Measurements from ENCODE around the gene TBR1. TPM values are rescaled to one million over a fixed set of nuclear protein-coding genes. Genes with fewer than 3 reads are reported as not detected.

The TBR1 gene
- total and polyA plus RNA-seq, 10 of the 15 experiments (the other 5 are each of a cell fraction or from before 2014, with no cell fraction given), result 0.01 TPM; not detected in 9

- TF ChIP-seq, protein P1, sequence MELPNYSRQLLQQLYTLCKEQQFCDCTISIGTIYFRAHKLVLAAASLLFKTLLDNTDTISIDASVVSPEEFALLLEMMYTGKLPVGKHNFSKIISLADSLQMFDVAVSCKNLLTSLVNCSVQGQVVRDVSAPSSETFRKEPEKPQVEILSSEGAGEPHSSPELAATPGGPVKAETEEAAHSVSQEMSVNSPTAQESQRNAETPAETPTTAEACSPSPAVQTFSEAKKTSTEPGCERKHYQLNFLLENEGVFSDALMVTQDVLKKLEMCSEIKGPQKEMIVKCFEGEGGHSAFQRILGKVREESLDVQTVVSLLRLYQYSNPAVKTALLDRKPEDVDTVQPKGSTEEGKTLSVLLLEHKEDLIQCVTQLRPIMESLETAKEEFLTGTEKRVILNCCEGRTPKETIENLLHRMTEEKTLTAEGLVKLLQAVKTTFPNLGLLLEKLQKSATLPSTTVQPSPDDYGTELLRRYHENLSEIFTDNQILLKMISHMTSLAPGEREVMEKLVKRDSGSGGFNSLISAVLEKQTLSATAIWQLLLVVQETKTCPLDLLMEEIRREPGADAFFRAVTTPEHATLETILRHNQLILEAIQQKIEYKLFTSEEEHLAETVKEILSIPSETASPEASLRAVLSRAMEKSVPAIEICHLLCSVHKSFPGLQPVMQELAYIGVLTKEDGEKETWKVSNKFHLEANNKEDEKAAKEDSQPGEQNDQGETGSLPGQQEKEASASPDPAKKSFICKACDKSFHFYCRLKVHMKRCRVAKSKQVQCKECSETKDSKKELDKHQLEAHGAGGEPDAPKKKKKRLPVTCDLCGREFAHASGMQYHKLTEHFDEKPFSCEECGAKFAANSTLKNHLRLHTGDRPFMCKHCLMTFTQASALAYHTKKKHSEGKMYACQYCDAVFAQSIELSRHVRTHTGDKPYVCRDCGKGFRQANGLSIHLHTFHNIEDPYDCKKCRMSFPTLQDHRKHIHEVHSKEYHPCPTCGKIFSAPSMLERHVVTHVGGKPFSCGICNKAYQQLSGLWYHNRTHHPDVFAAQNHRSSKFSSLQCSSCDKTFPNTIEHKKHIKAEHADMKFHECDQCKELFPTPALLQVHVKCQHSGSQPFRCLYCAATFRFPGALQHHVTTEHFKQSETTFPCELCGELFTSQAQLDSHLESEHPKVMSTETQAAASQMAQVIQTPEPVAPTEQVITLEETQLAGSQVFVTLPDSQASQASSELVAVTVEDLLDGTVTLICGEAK (IDR thresholded peaks at IDR 0.05; ENCODE audit: borderline replicate concordance), result no peak
- TF ChIP-seq HDAC2 (IDR thresholded peaks at IDR 0.05), result no peak
- TF ChIP-seq NFYA (IDR thresholded peaks at IDR 0.05; ENCODE audit: borderline replicate concordance, low read depth, low read length), result no peak
- TF ChIP-seq ZNF622 (IDR thresholded peaks at IDR 0.05), result no peak
- TF ChIP-seq HCFC1 (IDR thresholded peaks at IDR 0.05; ENCODE audit: low read length), result no peak
- no peak for TF ChIP-seq MYB (IDR thresholded peaks at IDR 0.05; ENCODE audit: borderline replicate concordance, low read depth, low read length)
- no peak for TF ChIP-seq SREBF2 (IDR thresholded peaks at IDR 0.05; ENCODE audit: low read length)
Measured at GRCh38 chr2:161436411-161436810, 20.3 kb downstream of the TBR1 start (continued).

- H3K4me1 ChIP-seq (ENCODE audit: control insufficient read depth, insufficient read depth, low read length), result no peaks in the 10 kb centered on the region
- 0% methylated on average over 2 of the region's 2 CpGs for WGBS (ENCODE audit: insufficient coverage, insufficient replicate concordance, low lambda C conversion rate, missing lambda C conversion rate)
- H3K36me3 ChIP-seq (ENCODE audit: control insufficient read depth in 2 of 2, insufficient read depth in 2 of 2, low read length in 1 of 2), result no peaks in the 10 kb centered on the region
- no peak for ATAC-seq
- POLR2A ChIA-PET, result no interaction called here
- H4K20me1 ChIP-seq (ENCODE audit: control insufficient read depth, insufficient read depth), result no peaks in the 10 kb centered on the region
- TF ChIP-seq JUND (IDR thresholded peaks at IDR 0.05; ENCODE audit: low read depth, low read length), result no peak
- RAD21 ChIA-PET (ENCODE audit: unreplicated experiment), result no interaction called here
- intact Hi-C loops (cut with micrococcal nuclease; ENCODE audit: unreplicated experiment), result no loop called here
- CTCF ChIA-PET, result no interaction called here
- FAIRE-seq, result no peak
- SMC1A ChIA-PET (ENCODE audit: uncharacterized antibody, unreplicated experiment), result no interaction called here
- H3K4me2 ChIP-seq (ENCODE audit: control insufficient read depth, insufficient read depth), result no peak overlapping the region
- BruUV-seq (replicated peaks), result no TSS peak
- no peak overlapping the region for H3K4me3 ChIP-seq
- no peak overlapping the region for H3K27ac ChIP-seq (ENCODE audit: control insufficient read depth, insufficient read depth)
- DNase-seq (ENCODE audit: low read depth, low spot score), result no peak
- no peaks in the 10 kb centered on the region for H3K79me2 ChIP-seq (ENCODE audit: control insufficient read depth, insufficient read depth, low read length)
- no peaks in the 10 kb centered on the region for H3K27me3 ChIP-seq (replicated peaks in 1 of 2; ENCODE audit: control insufficient read depth in 2 of 2, insufficient read depth in 2 of 2, low read length in 1 of 2)
- no peaks in the 10 kb centered on the region for H3K9me3 ChIP-seq (replicated peaks; ENCODE audit: control insufficient read depth, insufficient read depth, low read length)
- H2AFZ ChIP-seq (ENCODE audit: control insufficient read depth, low read depth, low read length), result no peak overlapping the region
- H3K9ac ChIP-seq (ENCODE audit: control insufficient read depth, insufficient read depth, low read length), result no peak overlapping the region
- in situ Hi-C loops (cut with MboI), result no loop called here
Measured at GRCh38 chr2:161438598-161438997, 22.5 kb downstream of the TBR1 start.

Measured in GM12878 (cell line).